ENCODE results near the gene PRPF6. TPM values are rescaled to one million over a fixed set of nuclear protein-coding genes. Genes with fewer than 3 reads are reported as not detected.

PRPF6 gene
- polyA plus RNA-seq, 3 donors: 29.1 to 47.7 (median 34.5) TPM

DNA sequence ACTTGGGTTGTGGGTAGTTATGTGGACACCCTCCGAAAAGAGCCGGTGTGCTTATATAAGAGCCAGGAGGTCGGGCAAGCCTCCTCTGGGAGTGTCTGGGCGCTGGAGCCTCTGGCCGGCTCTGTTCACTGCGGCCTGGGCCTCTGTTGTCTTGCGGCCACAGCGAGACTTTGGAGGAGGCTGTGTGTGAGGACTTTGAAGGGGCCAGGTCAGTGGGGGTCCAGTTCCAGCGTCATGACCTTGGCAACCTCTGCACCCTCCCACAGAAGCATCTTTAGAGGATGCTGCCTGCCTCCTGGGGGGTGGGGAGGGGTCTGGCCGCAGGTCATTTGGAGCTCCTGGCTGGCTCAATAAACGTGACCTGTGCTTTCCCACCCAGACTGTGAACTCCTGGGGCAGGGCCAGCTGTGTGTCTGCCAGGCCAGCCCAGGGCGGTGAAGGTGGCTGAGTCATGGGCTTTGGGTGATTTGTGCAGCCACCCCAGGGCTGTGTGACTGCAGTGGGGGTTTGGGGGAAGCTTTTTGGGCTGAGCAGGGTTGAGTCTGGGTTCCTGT, 83.3 kb downstream of the PRPF6 start:
- H2AFZ ChIP-seq (ENCODE audit: insufficient read depth, low read depth, low read length, poor library complexity, severe bottlenecking): peak overlapping the region; percentile 91
- H3K36me3 ChIP-seq (replicated peaks in 1 of 2; ENCODE audit: control insufficient read depth in 1 of 2, insufficient read depth in 2 of 2, low read length in 2 of 2): no peaks in the 10 kb centered on the region
- TF ChIP-seq, protein P1, sequence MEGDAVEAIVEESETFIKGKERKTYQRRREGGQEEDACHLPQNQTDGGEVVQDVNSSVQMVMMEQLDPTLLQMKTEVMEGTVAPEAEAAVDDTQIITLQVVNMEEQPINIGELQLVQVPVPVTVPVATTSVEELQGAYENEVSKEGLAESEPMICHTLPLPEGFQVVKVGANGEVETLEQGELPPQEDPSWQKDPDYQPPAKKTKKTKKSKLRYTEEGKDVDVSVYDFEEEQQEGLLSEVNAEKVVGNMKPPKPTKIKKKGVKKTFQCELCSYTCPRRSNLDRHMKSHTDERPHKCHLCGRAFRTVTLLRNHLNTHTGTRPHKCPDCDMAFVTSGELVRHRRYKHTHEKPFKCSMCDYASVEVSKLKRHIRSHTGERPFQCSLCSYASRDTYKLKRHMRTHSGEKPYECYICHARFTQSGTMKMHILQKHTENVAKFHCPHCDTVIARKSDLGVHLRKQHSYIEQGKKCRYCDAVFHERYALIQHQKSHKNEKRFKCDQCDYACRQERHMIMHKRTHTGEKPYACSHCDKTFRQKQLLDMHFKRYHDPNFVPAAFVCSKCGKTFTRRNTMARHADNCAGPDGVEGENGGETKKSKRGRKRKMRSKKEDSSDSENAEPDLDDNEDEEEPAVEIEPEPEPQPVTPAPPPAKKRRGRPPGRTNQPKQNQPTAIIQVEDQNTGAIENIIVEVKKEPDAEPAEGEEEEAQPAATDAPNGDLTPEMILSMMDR (IDR thresholded peaks at IDR 0.05): no peak
- 51% methylated on average over 8 of the region's 12 CpGs for whole genome bisulfite sequencing (ENCODE audit: insufficient coverage)
- no peaks in the 10 kb centered on the region for H3K27me3 ChIP-seq (ENCODE audit: control insufficient read depth in 2 of 2, insufficient read depth in 2 of 2, low read length in 2 of 2)
- Mint-ChIP-seq H3K27me3 (ENCODE audit: low read depth in 3 of 3) (peaks cover under 1 to 28% (median 20%) of the 10 kb centered on the region in 3 donors), H3K9me3 (peaks cover 0 to 2% (median 0%) of the 10 kb centered on the region in 7 donors), H3K27ac (peak overlapping the region in 3 of 7 donors; percentile 48 to 62 (median 53)), H3K36me3 (no peaks in the 10 kb centered on the region), H3K4me3 (peak overlapping the region; percentile 82 to 87), H3K4me1 (peaks cover 44% of the 10 kb centered on the region)
- H3K4me2 ChIP-seq (replicated peaks; ENCODE audit: extremely low read depth, low read length, poor library complexity, severe bottlenecking): peak overlapping the region; percentile 92
- H3K9ac ChIP-seq (ENCODE audit: insufficient read depth, low read length, poor library complexity, severe bottlenecking): no peak overlapping the region
- no peak overlapping the region for H3K27ac ChIP-seq (ENCODE audit: low read depth in 1 of 2, low read length in 2 of 2)
- H3K9me3 ChIP-seq (replicated peaks in 1 of 2; ENCODE audit: control insufficient read depth in 1 of 2, insufficient read depth in 1 of 2, low read length in 2 of 2): no peaks in the 10 kb centered on the region
- peaks cover 4% of the 10 kb centered on the region for H3K79me2 ChIP-seq (ENCODE audit: insufficient read depth, low read length)
- no peak for DNase-seq
- H3K4me3 ChIP-seq (replicated peaks in 1 of 3; ENCODE audit: low read depth in 2 of 3, low read length in 3 of 3): peak overlapping the region in 1 of 3 experiments; percentile 82
- H3K4me1 ChIP-seq (ENCODE audit: control insufficient read depth in 1 of 2, insufficient read depth in 2 of 2, low read length in 2 of 2): peaks cover 32 to 52% of the 10 kb centered on the region in 2 donors
- H4K20me1 ChIP-seq (ENCODE audit: insufficient read depth, low read length): peaks cover 14% of the 10 kb centered on the region
- intact Hi-C loops (cut with micrococcal nuclease): loop anchor here in 1 of 2 donors (5.0 to 10.0 kb wide), 2 partner anchors 82 to 539 kb away; partner anchors contain the start of genes PPDPF and PRPF6

DNA sequence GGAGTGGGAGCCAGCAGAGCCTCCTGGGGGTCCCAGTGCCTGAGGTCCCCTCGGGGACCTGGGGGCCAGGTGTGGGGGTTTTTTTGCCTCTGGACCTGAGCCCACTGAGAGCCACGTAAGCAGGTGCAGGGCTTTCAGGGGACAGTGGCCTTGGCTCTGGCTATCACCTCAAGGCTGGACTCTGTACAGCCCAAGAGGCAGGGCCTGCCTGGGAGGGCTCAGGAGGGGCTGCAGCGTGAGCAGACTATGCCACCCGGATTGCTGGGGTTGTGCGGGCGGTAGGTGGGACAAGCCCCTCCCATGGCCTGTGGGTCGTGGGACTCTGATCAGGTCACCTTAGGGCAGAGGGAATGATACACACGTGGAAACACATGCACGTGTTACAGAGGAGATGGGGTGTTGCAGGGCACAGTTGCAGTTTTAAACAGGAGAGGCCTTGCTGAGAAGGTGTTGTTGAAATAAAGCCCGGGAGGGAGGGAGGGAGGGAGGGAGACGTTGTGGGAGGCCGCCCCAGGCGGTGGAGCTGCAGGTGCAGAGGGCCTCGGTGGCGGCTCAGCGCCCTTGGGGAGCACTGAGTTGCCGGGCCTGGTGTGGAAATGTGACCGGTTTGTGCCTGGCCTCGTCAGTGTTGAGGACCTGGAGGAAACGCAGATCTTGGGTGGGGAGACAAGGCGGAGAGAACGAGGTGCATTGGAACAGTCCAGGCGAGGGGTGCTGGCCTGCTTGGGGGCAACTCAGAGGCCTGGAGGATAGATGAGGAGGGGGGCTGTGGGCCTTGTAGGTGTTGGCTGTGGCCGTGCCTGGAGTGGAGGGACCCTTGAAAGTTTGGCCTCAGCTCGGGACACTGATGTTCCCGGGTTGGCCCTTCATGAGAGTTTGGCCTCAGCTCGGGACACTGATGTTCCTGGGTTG, 84.4 kb downstream of the PRPF6 start:
- Histone ChIP-seq H4K20me1 (ENCODE audit: insufficient read depth, low read length) (peaks cover 25% of the 10 kb centered on the region), H3K9me3 (replicated peaks in 1 of 2; ENCODE audit: control insufficient read depth in 1 of 2, insufficient read depth in 1 of 2, low read length in 2 of 2) (no peaks in the 10 kb centered on the region), H3K9ac (ENCODE audit: insufficient read depth, low read length, poor library complexity, severe bottlenecking) (no peak overlapping the region), H3K79me2 (ENCODE audit: insufficient read depth, low read length) (peaks cover 4% of the 10 kb centered on the region), H3K36me3 (replicated peaks in 1 of 2; ENCODE audit: control insufficient read depth in 1 of 2, insufficient read depth in 2 of 2, low read length in 2 of 2) (no peaks in the 10 kb centered on the region), H3K4me1 (ENCODE audit: control insufficient read depth in 1 of 2, insufficient read depth in 2 of 2, low read length in 2 of 2) (peaks cover 32 to 52% of the 10 kb centered on the region in 2 donors), H2AFZ (ENCODE audit: insufficient read depth, low read depth, low read length, poor library complexity, severe bottlenecking) (no peak overlapping the region), H3K27me3 (ENCODE audit: control insufficient read depth in 2 of 2, insufficient read depth in 2 of 2, low read length in 2 of 2) (no peaks in the 10 kb centered on the region), H3K4me3 (replicated peaks in 1 of 3; ENCODE audit: low read depth in 2 of 3, low read length in 3 of 3) (no peak overlapping the region), H3K4me2 (replicated peaks; ENCODE audit: extremely low read depth, low read length, poor library complexity, severe bottlenecking) (no peak overlapping the region), H3K27ac (ENCODE audit: low read depth in 1 of 2, low read length in 2 of 2) (no peak overlapping the region)
- Mint-ChIP-seq H3K27ac (peak overlapping the region in 3 of 7 donors; percentile 15 to 73 (median 66)), H3K9me3 (peaks cover 0 to 2% (median 0%) of the 10 kb centered on the region in 7 donors), H3K4me3 (peak overlapping the region; percentile 31 to 62), H3K27me3 (ENCODE audit: low read depth in 3 of 3) (peaks cover 0 to 27% (median 12%) of the 10 kb centered on the region in 3 donors), H3K36me3 (no peaks in the 10 kb centered on the region), H3K4me1 (peaks cover 44% of the 10 kb centered on the region)
- DNase-seq: no peak
- 53% methylated on average over 27 of the region's 27 CpGs for WGBS (ENCODE audit: insufficient coverage)
- intact Hi-C loops (cut with micrococcal nuclease): loop anchor here in 1 of 2 donors (10.0 kb wide), 1 partner anchor 541 kb away; the partner anchor contains the start of gene PPDPF
- TF ChIP-seq, protein P1 (IDR thresholded peaks at IDR 0.05): no peak

Data from CD14-positive monocyte (primary cell).